ENCODE measurements around the gene ZNF628.

ZNF628 gene

GRCh38 chr19:55482156-55482961 is 5.9 kb downstream of the ZNF628 start:
- no peak for DNase-seq (ENCODE audit: extremely low read depth, low read depth)
- TF ChIP-seq CTCF (IDR thresholded peaks at IDR 0.05; ENCODE audit: low read depth, low read length) = no peak

- TF ChIP-seq CTCF (IDR thresholded peaks at IDR 0.05; ENCODE audit: low read depth, low read length) = no peak
- DNase-seq (ENCODE audit: extremely low read depth, low read depth) = no peak
Observed at GRCh38 chr19:55482967-55483705, 6.7 kb downstream of the ZNF628 start.

DNA sequence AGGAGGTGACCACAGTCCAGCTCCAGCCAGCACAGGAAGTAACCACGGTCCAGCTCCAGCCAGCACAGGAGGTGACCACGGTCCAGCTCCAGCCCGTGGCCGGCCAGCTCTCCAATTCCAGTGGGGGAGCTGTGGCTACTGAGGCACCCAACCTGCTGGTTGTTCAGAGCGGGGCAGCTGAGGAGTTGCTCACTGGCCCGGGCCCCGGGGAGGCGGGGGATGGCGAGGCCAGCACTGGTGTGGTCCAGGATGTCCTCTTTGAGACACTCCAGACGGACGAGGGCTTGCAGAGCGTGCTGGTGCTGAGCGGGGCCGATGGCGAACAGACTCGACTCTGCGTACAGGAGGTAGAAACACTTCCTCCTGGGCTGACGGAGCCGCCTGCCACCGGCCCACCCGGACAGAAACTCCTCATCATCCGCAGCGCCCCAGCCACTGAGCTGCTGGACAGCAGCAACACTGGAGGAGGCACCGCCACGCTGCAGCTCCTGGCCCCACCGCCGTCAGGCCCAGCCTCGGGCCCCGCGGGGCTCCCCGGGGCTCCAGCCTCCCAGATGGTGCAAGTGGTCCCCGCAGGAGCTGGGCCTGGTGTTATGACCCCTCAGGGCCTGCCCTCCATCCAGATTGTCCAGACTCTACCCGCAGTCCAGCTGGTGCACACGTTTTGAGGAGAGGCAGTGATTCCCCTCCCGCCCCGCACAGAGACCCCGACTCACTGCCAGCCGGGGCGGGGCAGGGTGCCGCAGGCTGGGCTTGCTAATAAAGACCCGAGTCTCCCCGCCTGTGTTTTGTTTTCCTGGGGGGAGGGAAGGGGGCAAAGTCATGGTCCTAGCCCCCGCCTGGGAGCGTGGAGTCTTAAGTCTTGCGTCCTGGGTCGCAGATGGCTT is 7.5 kb downstream of the ZNF628 start:
- TF ChIP-seq CTCF (IDR thresholded peaks at IDR 0.05; ENCODE audit: low read depth, low read length) = no peak
- no peak for DNase-seq (ENCODE audit: extremely low read depth, low read depth)

- TF ChIP-seq CTCF (IDR thresholded peaks at IDR 0.05; ENCODE audit: low read depth, low read length) = no peak
Observed at GRCh38 chr19:55484593-55485438, 8.4 kb downstream of the ZNF628 start, which contains the start of gene NAT14. NAT14 (plus strand) TSS chr19:55485188; CDS start chr19:55485709, 521 bp downstream.

GRCh38 chr19:55485439-55486011 is 9.1 kb downstream of the ZNF628 start:
- TF ChIP-seq CTCF (IDR thresholded peaks at IDR 0.05; ENCODE audit: low read depth, low read length) = no peak
- no peak for DNase-seq (ENCODE audit: extremely low read depth, low read depth)

More at GRCh38 chr19:55484593-55485438, 8.4 kb downstream of the ZNF628 start, which contains the start of gene NAT14:
- no peak for DNase-seq (ENCODE audit: extremely low read depth, low read depth)

All from AG09319 (cell line).